Measurements from ENCODE around the gene HSH2D.

- TF ChIP-seq POLR2A (IDR thresholded peaks at IDR 0.05), result no peak
- TF ChIP-seq CTCF (IDR thresholded peaks at IDR 0.05), result no peak
- no peak for TF ChIP-seq POLR2AphosphoS5 (IDR thresholded peaks at IDR 0.05)
These were observed 32.5 kb downstream of the HSH2D start for GRCh38 chr19:16175954-16176353.

All from suprapubic skin (tissue), 4 donors.